ENCODE data around the gene LIPH.

The LIPH gene

GRCh38 chr3:185537369-185537970 lies 14.9 kb downstream of the LIPH start:
- H3K36me3 ChIP-seq (replicated peaks; ENCODE audit: low read depth, low read length): no peaks in the 10 kb centered on the region
- peak overlapping the region; percentile 91 for H3K27ac ChIP-seq (ENCODE audit: low read length)
- peak overlapping the region; percentile 54 for H3K9ac ChIP-seq (ENCODE audit: low read length)
- peaks cover 18% of the 10 kb centered on the region for H3K4me1 ChIP-seq (ENCODE audit: low read length)
- no peaks in the 10 kb centered on the region for H3K9me3 ChIP-seq (ENCODE audit: insufficient read depth, low read length)
- peak overlapping the region; percentile 70 for H3K4me2 ChIP-seq (ENCODE audit: low read length)
- no peaks in the 10 kb centered on the region for H3K27me3 ChIP-seq (ENCODE audit: low read depth, low read length)
- H3K4me3 ChIP-seq (ENCODE audit: low read length): peak overlapping the region; percentile 54
- H4K20me1 ChIP-seq (ENCODE audit: insufficient read depth, low read length): no peaks in the 10 kb centered on the region
- no peak overlapping the region for H2AFZ ChIP-seq (ENCODE audit: low read depth, low read length)
- TF ChIP-seq, protein P1, sequence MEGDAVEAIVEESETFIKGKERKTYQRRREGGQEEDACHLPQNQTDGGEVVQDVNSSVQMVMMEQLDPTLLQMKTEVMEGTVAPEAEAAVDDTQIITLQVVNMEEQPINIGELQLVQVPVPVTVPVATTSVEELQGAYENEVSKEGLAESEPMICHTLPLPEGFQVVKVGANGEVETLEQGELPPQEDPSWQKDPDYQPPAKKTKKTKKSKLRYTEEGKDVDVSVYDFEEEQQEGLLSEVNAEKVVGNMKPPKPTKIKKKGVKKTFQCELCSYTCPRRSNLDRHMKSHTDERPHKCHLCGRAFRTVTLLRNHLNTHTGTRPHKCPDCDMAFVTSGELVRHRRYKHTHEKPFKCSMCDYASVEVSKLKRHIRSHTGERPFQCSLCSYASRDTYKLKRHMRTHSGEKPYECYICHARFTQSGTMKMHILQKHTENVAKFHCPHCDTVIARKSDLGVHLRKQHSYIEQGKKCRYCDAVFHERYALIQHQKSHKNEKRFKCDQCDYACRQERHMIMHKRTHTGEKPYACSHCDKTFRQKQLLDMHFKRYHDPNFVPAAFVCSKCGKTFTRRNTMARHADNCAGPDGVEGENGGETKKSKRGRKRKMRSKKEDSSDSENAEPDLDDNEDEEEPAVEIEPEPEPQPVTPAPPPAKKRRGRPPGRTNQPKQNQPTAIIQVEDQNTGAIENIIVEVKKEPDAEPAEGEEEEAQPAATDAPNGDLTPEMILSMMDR (IDR thresholded peaks at IDR 0.05; ENCODE audit: low read depth, low read length): no peak
- no peak for TF ChIP-seq EZH2phosphoT487 (IDR thresholded peaks at IDR 0.05; ENCODE audit: low read depth)
- no peaks in the 10 kb centered on the region for H3K79me2 ChIP-seq (ENCODE audit: low read length)

- H3K79me2 ChIP-seq (ENCODE audit: low read length): no peaks in the 10 kb centered on the region
- H3K9ac ChIP-seq (ENCODE audit: low read length): no peak overlapping the region
- no peak overlapping the region for H3K4me2 ChIP-seq (ENCODE audit: low read length)
- no peaks in the 10 kb centered on the region for H3K36me3 ChIP-seq (replicated peaks; ENCODE audit: low read depth, low read length)
- no peaks in the 10 kb centered on the region for H3K9me3 ChIP-seq (ENCODE audit: insufficient read depth, low read length)
- peaks cover 18% of the 10 kb centered on the region for H3K4me1 ChIP-seq (ENCODE audit: low read length)
- no peaks in the 10 kb centered on the region for H4K20me1 ChIP-seq (ENCODE audit: insufficient read depth, low read length)
- H2AFZ ChIP-seq (ENCODE audit: low read depth, low read length): no peak overlapping the region
- no peaks in the 10 kb centered on the region for H3K27me3 ChIP-seq (ENCODE audit: low read depth, low read length)
- TF ChIP-seq EZH2phosphoT487 (IDR thresholded peaks at IDR 0.05; ENCODE audit: low read depth): no peak
- TF ChIP-seq, protein P1 (IDR thresholded peaks at IDR 0.05; ENCODE audit: low read depth, low read length): no peak
- no peak overlapping the region for H3K27ac ChIP-seq (ENCODE audit: low read length)
- no peak overlapping the region for H3K4me3 ChIP-seq (ENCODE audit: low read length)
These were observed 17.9 kb downstream of the LIPH start for GRCh38 chr3:185534511-185534910.

GRCh38 chr3:185532901-185533300 lies 19.5 kb downstream of the LIPH start:
- Histone ChIP-seq H3K36me3 (replicated peaks; ENCODE audit: low read depth, low read length) (no peaks in the 10 kb centered on the region), H3K27ac (ENCODE audit: low read length) (no peak overlapping the region), H2AFZ (ENCODE audit: low read depth, low read length) (no peak overlapping the region), H4K20me1 (ENCODE audit: insufficient read depth, low read length) (no peaks in the 10 kb centered on the region), H3K4me2 (ENCODE audit: low read length) (no peak overlapping the region), H3K27me3 (ENCODE audit: low read depth, low read length) (no peaks in the 10 kb centered on the region), H3K9me3 (ENCODE audit: insufficient read depth, low read length) (no peaks in the 10 kb centered on the region), H3K4me1 (ENCODE audit: low read length) (peaks cover 12% of the 10 kb centered on the region), H3K9ac (ENCODE audit: low read length) (no peak overlapping the region), H3K4me3 (ENCODE audit: low read length) (no peak overlapping the region), H3K79me2 (ENCODE audit: low read length) (no peaks in the 10 kb centered on the region)
- TF ChIP-seq, protein P1 (IDR thresholded peaks at IDR 0.05; ENCODE audit: low read depth, low read length): no peak
- TF ChIP-seq EZH2phosphoT487 (IDR thresholded peaks at IDR 0.05; ENCODE audit: low read depth): no peak

DNA sequence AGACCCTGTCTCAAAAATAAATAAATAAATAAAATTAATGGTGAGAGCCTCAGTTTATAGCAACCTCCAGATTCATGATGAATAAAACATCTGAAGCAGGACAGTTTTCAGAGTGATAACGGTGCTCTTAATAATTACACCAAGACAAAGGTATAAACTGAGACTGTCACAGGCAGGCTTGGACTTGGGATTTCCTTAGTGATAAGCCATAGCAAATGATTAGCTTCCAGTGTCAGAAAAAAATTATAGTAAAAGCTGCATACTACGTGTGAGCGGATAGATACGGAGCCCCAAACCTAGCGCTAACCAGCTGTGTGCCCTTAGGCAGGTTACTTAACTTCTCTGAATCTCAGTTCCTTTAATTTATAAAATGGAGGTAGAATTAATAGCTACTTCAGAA lies 21.5 kb downstream of the LIPH start:
- Histone ChIP-seq H4K20me1 (ENCODE audit: insufficient read depth, low read length) (no peaks in the 10 kb centered on the region), H3K27me3 (ENCODE audit: low read depth, low read length) (no peaks in the 10 kb centered on the region), H3K27ac (ENCODE audit: low read length) (no peak overlapping the region), H3K4me2 (ENCODE audit: low read length) (no peak overlapping the region), H3K36me3 (replicated peaks; ENCODE audit: low read depth, low read length) (no peaks in the 10 kb centered on the region), H3K9ac (ENCODE audit: low read length) (no peak overlapping the region), H2AFZ (ENCODE audit: low read depth, low read length) (no peak overlapping the region), H3K79me2 (ENCODE audit: low read length) (no peaks in the 10 kb centered on the region), H3K9me3 (ENCODE audit: insufficient read depth, low read length) (no peaks in the 10 kb centered on the region), H3K4me1 (ENCODE audit: low read length) (no peaks in the 10 kb centered on the region), H3K4me3 (ENCODE audit: low read length) (no peak overlapping the region)
- TF ChIP-seq EZH2phosphoT487 (IDR thresholded peaks at IDR 0.05; ENCODE audit: low read depth): no peak
- TF ChIP-seq, protein P1 (IDR thresholded peaks at IDR 0.05; ENCODE audit: low read depth, low read length): no peak

Measured in OCI-LY3 (cell line).